ENCODE data around the gene PGLYRP3.

Gene PGLYRP3

DNA sequence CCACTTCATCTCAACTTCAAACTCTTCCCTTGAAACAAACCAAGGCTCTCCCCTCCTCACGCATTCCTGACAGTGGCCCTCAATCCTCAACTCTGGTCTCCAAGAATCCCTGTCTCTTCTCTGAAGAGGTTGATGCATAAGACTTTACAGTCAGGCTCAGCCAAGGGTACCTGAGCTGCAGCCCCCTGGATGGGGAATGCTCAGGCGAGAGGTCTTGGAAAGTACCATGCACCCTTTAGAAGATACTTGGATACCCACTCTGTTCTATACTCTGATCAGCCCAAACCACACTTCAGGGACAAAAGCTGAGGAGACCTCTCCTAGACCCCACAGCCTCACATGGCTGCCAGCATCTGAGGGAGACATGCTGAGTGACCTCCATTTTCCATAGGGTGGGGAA lies 536 bp upstream of the PGLYRP3 start:
- no peak overlapping the region for H2AFZ ChIP-seq
- no peaks in the 10 kb centered on the region for H3K79me2 ChIP-seq
- H3K9ac ChIP-seq: no peak overlapping the region
- H3K27ac ChIP-seq: no peak overlapping the region
- no peaks in the 10 kb centered on the region for H3K27me3 ChIP-seq (ENCODE audit: control insufficient read depth, insufficient read depth, low read length)
- H3K4me1 ChIP-seq: no peaks in the 10 kb centered on the region
- H3K9me3 ChIP-seq (ENCODE audit: control insufficient read depth, low read length): no peaks in the 10 kb centered on the region
- H3K4me2 ChIP-seq (ENCODE audit: low read length): no peak overlapping the region
- TF ChIP-seq, protein P1, sequence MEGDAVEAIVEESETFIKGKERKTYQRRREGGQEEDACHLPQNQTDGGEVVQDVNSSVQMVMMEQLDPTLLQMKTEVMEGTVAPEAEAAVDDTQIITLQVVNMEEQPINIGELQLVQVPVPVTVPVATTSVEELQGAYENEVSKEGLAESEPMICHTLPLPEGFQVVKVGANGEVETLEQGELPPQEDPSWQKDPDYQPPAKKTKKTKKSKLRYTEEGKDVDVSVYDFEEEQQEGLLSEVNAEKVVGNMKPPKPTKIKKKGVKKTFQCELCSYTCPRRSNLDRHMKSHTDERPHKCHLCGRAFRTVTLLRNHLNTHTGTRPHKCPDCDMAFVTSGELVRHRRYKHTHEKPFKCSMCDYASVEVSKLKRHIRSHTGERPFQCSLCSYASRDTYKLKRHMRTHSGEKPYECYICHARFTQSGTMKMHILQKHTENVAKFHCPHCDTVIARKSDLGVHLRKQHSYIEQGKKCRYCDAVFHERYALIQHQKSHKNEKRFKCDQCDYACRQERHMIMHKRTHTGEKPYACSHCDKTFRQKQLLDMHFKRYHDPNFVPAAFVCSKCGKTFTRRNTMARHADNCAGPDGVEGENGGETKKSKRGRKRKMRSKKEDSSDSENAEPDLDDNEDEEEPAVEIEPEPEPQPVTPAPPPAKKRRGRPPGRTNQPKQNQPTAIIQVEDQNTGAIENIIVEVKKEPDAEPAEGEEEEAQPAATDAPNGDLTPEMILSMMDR (IDR thresholded peaks at IDR 0.05): no peak
- H3K4me3 ChIP-seq (ENCODE audit: low read depth, low read length): no peak overlapping the region
- H3K36me3 ChIP-seq (ENCODE audit: control insufficient read depth, insufficient read depth, low read length): no peaks in the 10 kb centered on the region

DNA sequence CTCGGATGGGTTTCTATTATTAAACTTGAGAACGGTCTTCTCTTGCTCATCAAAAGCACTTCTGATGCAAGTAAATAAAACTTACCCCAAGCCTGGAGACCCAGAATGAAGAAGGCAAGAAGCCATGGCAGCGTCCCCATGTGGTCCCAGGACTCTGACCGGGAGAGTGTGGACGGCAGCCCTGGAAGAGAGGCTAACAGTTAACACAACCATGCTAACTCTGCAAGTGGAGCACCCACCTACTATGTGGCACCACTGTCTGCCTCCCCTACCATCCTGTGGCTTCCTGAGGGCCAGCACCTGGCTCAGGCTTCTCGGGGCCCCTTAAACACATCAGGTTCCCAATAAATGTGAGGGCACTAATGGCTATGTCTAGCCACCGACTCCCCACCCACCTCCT lies 2.2 kb downstream of the PGLYRP3 start:
- H3K4me3 ChIP-seq (ENCODE audit: low read depth, low read length): no peak overlapping the region
- H3K27me3 ChIP-seq (ENCODE audit: control insufficient read depth, insufficient read depth, low read length): no peaks in the 10 kb centered on the region
- TF ChIP-seq, protein P1 (IDR thresholded peaks at IDR 0.05): no peak
- no peaks in the 10 kb centered on the region for H3K79me2 ChIP-seq
- H3K9me3 ChIP-seq (ENCODE audit: control insufficient read depth, low read length): no peaks in the 10 kb centered on the region
- no peaks in the 10 kb centered on the region for H3K4me1 ChIP-seq
- H3K9ac ChIP-seq: no peak overlapping the region
- H3K27ac ChIP-seq: no peak overlapping the region
- no peak overlapping the region for H3K4me2 ChIP-seq (ENCODE audit: low read length)
- H3K36me3 ChIP-seq (ENCODE audit: control insufficient read depth, insufficient read depth, low read length): no peaks in the 10 kb centered on the region
- no peak overlapping the region for H2AFZ ChIP-seq

DNA sequence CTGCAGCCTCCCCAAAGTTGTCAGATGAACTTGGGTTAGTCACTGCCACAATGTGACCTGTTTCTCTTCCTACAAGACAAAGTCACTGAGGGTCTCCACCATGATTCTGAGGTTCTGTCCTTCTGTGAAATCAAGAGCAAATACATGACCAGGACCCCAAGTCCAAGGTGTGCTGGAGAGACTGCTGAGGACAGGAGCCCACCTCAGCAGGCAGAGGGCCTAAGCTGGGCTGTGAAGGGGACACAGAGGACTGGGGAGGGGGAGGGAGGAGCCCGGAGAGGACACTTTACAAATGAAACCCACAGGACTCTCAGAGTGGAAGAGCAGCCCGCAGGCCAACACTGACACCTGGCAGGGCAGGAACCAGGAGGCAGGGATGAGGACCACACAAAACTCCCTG lies 3.3 kb downstream of the PGLYRP3 start:
- TF ChIP-seq, protein P1 (IDR thresholded peaks at IDR 0.05): no peak
- Histone ChIP-seq H3K9me3 (ENCODE audit: control insufficient read depth, low read length) (no peaks in the 10 kb centered on the region), H3K4me3 (ENCODE audit: low read depth, low read length) (no peak overlapping the region), H3K9ac (no peak overlapping the region), H3K27me3 (ENCODE audit: control insufficient read depth, insufficient read depth, low read length) (no peaks in the 10 kb centered on the region), H3K36me3 (ENCODE audit: control insufficient read depth, insufficient read depth, low read length) (no peaks in the 10 kb centered on the region), H3K4me2 (ENCODE audit: low read length) (no peak overlapping the region), H2AFZ (no peak overlapping the region), H3K4me1 (no peaks in the 10 kb centered on the region), H3K27ac (no peak overlapping the region), H3K79me2 (no peaks in the 10 kb centered on the region)

DNA sequence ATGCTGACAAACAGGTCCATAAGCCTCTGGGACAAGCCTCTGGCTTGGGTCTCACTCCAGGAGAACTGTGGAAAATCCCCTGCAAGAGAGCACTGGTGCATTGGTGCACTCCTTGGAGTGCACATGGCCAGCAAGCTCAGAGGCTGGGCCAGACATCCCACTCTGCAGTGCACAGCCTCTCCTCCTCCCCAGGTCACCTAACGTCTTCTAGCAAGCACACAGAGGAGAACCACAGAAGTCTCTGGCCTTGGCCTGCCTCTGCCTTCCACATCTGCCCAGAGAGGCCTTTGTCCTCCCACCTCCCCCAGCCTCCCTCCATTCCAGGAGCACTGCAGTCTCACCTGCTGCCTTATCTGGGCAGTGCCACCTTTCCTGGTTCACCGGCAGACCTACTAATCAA lies 4.2 kb downstream of the PGLYRP3 start:
- Histone ChIP-seq H2AFZ (no peak overlapping the region), H3K9me3 (ENCODE audit: control insufficient read depth, low read length) (no peaks in the 10 kb centered on the region), H3K36me3 (ENCODE audit: control insufficient read depth, insufficient read depth, low read length) (no peaks in the 10 kb centered on the region), H3K4me3 (ENCODE audit: low read depth, low read length) (no peak overlapping the region), H3K27me3 (ENCODE audit: control insufficient read depth, insufficient read depth, low read length) (no peaks in the 10 kb centered on the region), H3K27ac (no peak overlapping the region), H3K9ac (no peak overlapping the region), H3K4me2 (ENCODE audit: low read length) (no peak overlapping the region), H3K4me1 (no peaks in the 10 kb centered on the region), H3K79me2 (no peaks in the 10 kb centered on the region)
- TF ChIP-seq, protein P1 (IDR thresholded peaks at IDR 0.05): no peak

DNA sequence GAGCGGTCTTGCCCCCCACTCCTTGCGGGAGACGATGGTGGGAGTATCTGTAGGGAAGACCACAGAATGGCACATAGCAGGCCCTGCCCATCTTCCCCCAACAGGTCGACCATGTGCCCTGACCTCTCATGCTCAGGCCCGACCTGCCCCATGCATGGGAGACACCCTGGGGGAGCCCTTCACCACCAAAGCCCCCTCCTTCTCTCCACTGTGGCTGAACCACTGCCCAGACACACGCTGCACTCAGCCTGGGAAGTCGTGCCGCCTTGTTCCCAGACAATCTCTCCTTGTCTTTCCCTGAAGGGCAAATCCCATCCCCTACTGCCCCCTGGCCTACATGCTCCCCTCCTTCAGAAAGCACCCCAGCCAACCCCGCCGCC lies 5.5 kb downstream of the PGLYRP3 start:
- H3K27ac ChIP-seq: no peak overlapping the region
- no peaks in the 10 kb centered on the region for H3K79me2 ChIP-seq
- H3K4me1 ChIP-seq: no peaks in the 10 kb centered on the region
- H3K27me3 ChIP-seq (ENCODE audit: control insufficient read depth, insufficient read depth, low read length): no peaks in the 10 kb centered on the region
- H3K36me3 ChIP-seq (ENCODE audit: control insufficient read depth, insufficient read depth, low read length): no peaks in the 10 kb centered on the region
- no peak overlapping the region for H3K4me2 ChIP-seq (ENCODE audit: low read length)
- H2AFZ ChIP-seq: no peak overlapping the region
- H3K4me3 ChIP-seq (ENCODE audit: low read depth, low read length): no peak overlapping the region
- H3K9me3 ChIP-seq (ENCODE audit: control insufficient read depth, low read length): no peaks in the 10 kb centered on the region
- no peak overlapping the region for H3K9ac ChIP-seq
- TF ChIP-seq, protein P1 (IDR thresholded peaks at IDR 0.05): no peak

All from parathyroid adenoma (tissue), 2 donors.